ENCODE data around the gene RASGRP4.

Gene RASGRP4

DNA sequence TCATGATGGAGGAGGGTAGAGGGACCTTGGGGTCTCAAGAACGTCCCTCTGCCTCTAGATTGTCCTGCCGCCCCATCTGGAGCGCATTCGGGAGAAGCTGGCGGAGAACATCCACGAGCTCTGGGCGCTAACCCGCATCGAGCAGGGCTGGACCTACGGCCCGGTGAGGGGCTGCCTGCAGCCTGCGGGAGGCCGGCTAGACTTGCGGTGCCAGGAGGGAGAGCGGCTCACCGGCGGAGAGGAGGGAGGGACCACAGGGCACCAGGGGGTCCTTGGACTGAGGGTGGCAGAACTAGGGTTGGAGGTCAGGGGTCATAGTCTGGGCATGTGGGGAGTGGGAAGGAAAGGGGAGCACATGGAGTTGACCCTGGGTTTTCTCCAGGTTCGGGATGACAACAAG lies 37.3 kb upstream of the RASGRP4 start:
- H3K36me3 ChIP-seq = no peaks in the 10 kb centered on the region
- no peak overlapping the region for H3K27ac ChIP-seq
- no peak for TF ChIP-seq Cebpa-rat (IDR thresholded peaks at IDR 0.05)
- H4K20me1 ChIP-seq = no peaks in the 10 kb centered on the region
- no peak overlapping the region for H3K4me3 ChIP-seq
- no peak overlapping the region for H3K4me2 ChIP-seq
- peaks cover 9% of the 10 kb centered on the region for H3K4me1 ChIP-seq
- H3K9ac ChIP-seq = no peak overlapping the region
- H3K27me3 ChIP-seq = no peaks in the 10 kb centered on the region
- no peaks in the 10 kb centered on the region for H3K9me3 ChIP-seq

DNA sequence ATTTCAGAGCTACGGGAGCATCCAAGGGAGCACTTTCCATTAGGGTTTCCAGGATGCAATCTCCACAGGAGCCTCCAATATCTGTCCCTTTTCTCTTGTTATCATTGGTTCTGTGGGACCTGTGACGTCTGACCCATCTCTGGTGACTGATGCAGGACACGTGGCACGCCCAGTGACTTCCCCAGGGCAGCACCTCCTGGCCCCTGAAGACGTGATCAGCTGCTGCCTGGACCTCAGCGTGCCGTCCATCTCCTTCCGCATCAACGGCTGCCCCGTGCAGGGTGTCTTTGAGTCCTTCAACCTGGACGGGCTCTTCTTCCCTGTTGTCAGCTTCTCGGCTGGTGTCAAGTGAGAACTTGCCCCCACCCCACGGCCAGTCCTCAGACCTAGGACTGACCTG lies 33.0 kb upstream of the RASGRP4 start:
- H3K36me3 ChIP-seq = no peaks in the 10 kb centered on the region
- TF ChIP-seq Cebpa-rat (IDR thresholded peaks at IDR 0.05) = no peak
- no peak overlapping the region for H3K9ac ChIP-seq

DNA sequence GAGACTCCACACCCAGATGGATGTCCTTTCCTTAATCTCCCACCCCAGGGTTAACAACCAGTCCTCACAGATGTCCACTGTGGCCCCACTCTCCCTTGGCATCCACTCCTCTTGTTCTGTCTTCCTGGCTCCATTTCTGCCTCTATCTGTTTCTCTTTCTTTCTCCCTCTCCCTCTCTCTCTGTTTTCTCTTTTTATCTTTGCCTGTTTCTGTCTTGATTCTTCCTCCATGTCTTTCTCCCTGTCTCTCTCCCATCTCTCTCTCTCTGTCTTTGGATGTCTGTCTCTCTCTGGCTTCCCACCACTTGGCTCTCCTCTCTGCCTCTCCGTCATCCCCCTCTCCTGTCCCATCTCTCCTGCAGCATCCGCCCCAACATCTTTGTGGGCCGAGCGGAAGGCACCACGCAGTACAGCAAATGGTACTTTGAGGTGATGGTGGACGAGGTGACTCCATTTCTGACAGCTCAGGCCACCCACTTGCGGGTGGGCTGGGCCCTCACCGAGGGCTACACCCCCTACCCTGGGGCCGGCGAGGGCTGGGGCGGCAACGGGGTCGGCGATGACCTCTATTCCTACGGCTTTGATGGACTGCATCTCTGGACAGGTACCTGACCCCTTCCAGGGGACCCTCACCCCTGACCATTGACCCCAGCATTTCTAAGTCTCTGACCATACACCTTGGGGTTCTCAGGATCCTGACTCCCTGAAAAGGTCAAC lies 31.8 kb upstream of the RASGRP4 start:
- H3K4me1 ChIP-seq = no peaks in the 10 kb centered on the region
- H3K27ac ChIP-seq = no peak overlapping the region
- H4K20me1 ChIP-seq = no peaks in the 10 kb centered on the region
- no peak overlapping the region for H3K4me2 ChIP-seq
- H3K4me3 ChIP-seq = no peak overlapping the region
- no peak for TF ChIP-seq Cebpa-rat (IDR thresholded peaks at IDR 0.05)
- no peaks in the 10 kb centered on the region for H3K36me3 ChIP-seq
- H3K9ac ChIP-seq = no peak overlapping the region
- H3K27me3 ChIP-seq = no peaks in the 10 kb centered on the region
- no peaks in the 10 kb centered on the region for H3K9me3 ChIP-seq

More for the DNA sequence above, 33.0 kb upstream of the RASGRP4 start:
- H3K27me3 ChIP-seq = no peaks in the 10 kb centered on the region
- no peaks in the 10 kb centered on the region for H3K9me3 ChIP-seq
- H3K4me3 ChIP-seq = no peak overlapping the region
- H3K27ac ChIP-seq = no peak overlapping the region
- no peaks in the 10 kb centered on the region for H4K20me1 ChIP-seq
- peaks cover 8% of the 10 kb centered on the region for H3K4me1 ChIP-seq
- no peak overlapping the region for H3K4me2 ChIP-seq

DNA sequence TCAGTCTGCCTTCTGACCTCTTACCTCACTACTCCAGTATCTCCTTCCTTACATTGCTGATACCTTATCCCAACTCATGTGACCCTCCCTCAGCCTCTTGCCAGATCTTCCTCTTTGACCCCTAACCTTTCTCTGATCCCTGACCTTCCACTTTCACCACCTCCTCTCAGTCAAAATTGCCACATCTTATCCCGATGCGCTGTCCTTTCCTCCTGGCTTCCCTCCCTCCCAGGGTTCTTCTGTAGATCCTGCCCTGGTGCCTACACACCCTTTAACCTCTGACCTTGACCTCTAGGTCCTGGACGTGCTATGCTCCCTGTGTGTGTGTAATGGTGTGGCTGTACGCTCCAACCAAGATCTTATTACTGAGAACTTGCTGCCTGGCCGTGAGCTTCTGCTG lies 31.2 kb upstream of the RASGRP4 start:
- H3K36me3 ChIP-seq = no peaks in the 10 kb centered on the region
- no peak overlapping the region for H3K9ac ChIP-seq
- no peaks in the 10 kb centered on the region for H3K4me1 ChIP-seq
- H3K9me3 ChIP-seq = no peaks in the 10 kb centered on the region
- H4K20me1 ChIP-seq = no peaks in the 10 kb centered on the region
- H3K4me3 ChIP-seq = no peak overlapping the region
- no peak overlapping the region for H3K4me2 ChIP-seq
- H3K27ac ChIP-seq = no peak overlapping the region
- TF ChIP-seq Cebpa-rat (IDR thresholded peaks at IDR 0.05) = no peak
- no peaks in the 10 kb centered on the region for H3K27me3 ChIP-seq

DNA sequence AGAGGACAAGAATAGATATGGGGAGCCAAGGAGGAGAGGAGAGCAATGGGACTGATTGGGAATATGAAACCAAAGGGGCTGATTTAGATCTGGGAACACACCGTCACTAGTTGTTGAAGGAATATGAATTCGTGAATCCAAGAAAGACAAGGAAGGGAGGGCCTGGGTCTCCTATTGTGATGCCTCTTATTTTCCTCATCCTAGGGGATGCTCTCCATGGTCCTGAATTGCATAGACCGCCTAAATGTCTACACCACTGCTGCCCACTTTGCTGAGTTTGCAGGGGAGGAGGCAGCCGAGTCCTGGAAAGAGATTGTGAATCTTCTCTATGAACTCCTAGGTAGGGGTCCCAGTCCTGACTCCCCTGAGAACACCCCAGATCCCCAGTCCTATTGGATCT lies 29.0 kb upstream of the RASGRP4 start:
- H3K4me2 ChIP-seq = no peak overlapping the region
- H3K4me1 ChIP-seq = no peaks in the 10 kb centered on the region
- H3K27me3 ChIP-seq = no peaks in the 10 kb centered on the region
- H3K9me3 ChIP-seq = no peaks in the 10 kb centered on the region
- no peak overlapping the region for H3K9ac ChIP-seq
- no peaks in the 10 kb centered on the region for H4K20me1 ChIP-seq
- H3K27ac ChIP-seq = no peak overlapping the region
- H3K36me3 ChIP-seq = no peaks in the 10 kb centered on the region
- no peak overlapping the region for H3K4me3 ChIP-seq
- no peak for TF ChIP-seq Cebpa-rat (IDR thresholded peaks at IDR 0.05)

DNA sequence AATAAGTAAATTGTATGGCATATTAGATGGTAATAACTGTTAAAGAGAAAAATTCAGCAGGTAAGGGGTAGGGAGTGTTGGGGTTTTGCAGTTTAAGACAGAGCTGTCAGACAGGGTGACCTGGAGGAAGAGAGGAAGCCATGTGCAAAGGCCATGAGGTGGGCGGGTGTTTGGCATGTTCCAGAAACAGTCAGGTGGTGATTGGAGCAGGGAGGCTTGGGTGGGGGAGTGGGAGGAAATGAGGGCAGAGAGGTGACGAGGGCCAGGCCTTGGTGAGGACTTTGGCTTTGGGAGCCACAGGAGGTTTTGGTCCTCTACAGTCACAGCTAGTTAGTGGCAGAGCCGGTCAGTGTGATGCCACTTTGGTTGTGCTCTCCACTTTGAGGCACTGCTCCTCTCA lies 27.6 kb upstream of the RASGRP4 start:
- H3K9ac ChIP-seq = no peak overlapping the region
- H3K9me3 ChIP-seq = no peaks in the 10 kb centered on the region
- H3K4me1 ChIP-seq = no peaks in the 10 kb centered on the region
- no peaks in the 10 kb centered on the region for H4K20me1 ChIP-seq
- TF ChIP-seq Cebpa-rat (IDR thresholded peaks at IDR 0.05) = no peak
- no peak overlapping the region for H3K4me3 ChIP-seq
- no peaks in the 10 kb centered on the region for H3K27me3 ChIP-seq
- no peak overlapping the region for H3K27ac ChIP-seq
- no peak overlapping the region for H3K4me2 ChIP-seq
- no peaks in the 10 kb centered on the region for H3K36me3 ChIP-seq

DNA sequence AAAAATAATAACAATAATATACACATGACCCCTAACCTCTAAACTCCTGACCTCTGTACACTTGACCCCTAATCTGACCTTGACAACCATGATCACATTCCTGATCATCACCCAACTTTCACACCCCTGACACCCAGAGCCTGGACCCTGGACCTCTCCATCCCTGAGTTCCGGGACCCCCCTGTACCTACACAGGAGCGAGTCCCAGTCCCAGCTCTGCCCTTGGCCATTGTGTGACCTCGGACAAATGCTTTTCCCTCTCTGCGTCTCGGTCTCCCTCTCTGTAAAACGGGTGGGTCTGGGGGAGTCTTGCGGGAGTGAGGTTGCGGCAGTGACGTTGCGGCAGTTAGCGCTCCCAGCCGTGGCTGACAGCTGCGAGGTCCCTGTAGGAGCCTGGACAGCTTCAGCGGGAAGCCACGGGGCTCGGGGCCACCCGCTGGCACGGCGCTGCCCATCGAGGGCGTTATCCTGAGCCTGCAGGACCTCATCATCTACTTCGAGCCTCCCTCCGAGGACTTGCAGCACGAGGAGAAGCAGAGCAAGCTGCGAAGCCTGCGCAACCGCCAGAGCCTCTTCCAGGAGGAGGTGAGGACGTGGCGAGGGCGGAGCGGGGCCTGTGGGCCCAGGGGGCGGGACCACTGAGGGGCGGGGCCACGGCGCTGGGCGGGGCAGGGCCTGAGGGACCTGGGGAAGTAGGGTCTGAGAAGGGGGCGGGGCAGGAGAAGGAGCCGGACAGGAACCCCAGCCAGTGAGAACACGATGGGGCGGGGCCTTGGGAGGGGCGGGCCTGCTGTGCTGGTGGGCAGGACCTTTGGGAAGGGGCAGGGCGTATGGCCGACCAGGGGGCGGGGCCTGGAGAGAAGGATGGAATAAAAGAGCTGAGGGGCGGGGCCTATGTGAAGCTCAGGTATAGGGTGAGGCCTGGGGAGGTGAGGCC lies 26.7 kb upstream of the RASGRP4 start:
- Histone ChIP-seq H3K36me3 (no peaks in the 10 kb centered on the region), H4K20me1 (no peaks in the 10 kb centered on the region), H3K4me3 (no peak overlapping the region), H3K9me3 (no peaks in the 10 kb centered on the region), H3K27ac (no peak overlapping the region), H3K4me2 (no peak overlapping the region), H3K9ac (no peak overlapping the region), H3K27me3 (no peaks in the 10 kb centered on the region), H3K4me1 (no peaks in the 10 kb centered on the region)
- TF ChIP-seq Cebpa-rat (IDR thresholded peaks at IDR 0.05) = no peak

DNA sequence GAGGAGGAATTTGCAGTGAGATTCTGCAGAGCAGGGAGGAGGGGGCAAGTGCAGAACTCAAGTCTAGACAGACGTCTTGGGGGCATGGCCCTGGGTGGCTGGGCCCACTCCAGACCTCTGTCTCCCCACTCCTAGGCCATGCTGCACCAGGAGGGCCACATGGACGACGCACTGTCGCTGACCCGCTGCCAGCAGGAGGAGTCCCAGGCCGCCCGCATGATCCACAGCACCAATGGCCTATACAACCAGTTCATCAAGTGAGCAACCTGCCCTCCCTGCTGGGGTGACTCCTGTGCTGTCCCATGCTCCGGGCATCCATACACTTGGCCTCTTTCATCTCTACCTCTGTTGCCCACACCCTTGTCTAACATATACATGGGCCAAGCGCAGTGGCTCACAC lies 25.6 kb upstream of the RASGRP4 start:
- TF ChIP-seq Cebpa-rat (IDR thresholded peaks at IDR 0.05) = no peak
- Histone ChIP-seq H4K20me1 (no peaks in the 10 kb centered on the region), H3K9me3 (no peaks in the 10 kb centered on the region), H3K9ac (no peak overlapping the region), H3K4me1 (no peaks in the 10 kb centered on the region), H3K4me2 (no peak overlapping the region), H3K36me3 (no peaks in the 10 kb centered on the region), H3K27me3 (no peaks in the 10 kb centered on the region), H3K27ac (no peak overlapping the region), H3K4me3 (no peak overlapping the region)

DNA sequence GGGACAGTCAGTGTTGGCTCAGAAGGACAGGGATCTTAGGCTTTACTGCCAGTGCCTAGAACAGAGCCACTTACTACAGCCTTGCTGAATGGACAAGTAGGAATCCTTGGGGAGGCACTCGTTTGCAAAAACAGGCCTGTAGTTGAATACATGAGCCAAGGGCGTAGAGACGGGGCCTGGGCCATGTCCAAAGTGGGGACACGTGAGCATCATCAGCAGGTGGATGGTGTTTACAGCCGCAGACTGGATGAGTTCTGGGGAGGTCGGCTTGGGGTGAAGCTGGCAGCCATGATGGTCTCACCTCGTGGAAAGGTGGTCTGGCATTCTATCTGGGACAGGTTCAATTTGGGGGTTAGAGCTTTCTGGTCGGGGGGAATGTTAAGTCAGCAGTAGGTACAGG lies 25.0 kb upstream of the RASGRP4 start:
- TF ChIP-seq Cebpa-rat (IDR thresholded peaks at IDR 0.05) = no peak
- Histone ChIP-seq H3K9ac (no peak overlapping the region), H3K4me3 (no peak overlapping the region), H3K4me2 (no peak overlapping the region), H3K27me3 (no peaks in the 10 kb centered on the region), H3K4me1 (no peaks in the 10 kb centered on the region), H3K9me3 (no peaks in the 10 kb centered on the region), H3K36me3 (no peaks in the 10 kb centered on the region), H4K20me1 (no peaks in the 10 kb centered on the region), H3K27ac (no peak overlapping the region)

DNA sequence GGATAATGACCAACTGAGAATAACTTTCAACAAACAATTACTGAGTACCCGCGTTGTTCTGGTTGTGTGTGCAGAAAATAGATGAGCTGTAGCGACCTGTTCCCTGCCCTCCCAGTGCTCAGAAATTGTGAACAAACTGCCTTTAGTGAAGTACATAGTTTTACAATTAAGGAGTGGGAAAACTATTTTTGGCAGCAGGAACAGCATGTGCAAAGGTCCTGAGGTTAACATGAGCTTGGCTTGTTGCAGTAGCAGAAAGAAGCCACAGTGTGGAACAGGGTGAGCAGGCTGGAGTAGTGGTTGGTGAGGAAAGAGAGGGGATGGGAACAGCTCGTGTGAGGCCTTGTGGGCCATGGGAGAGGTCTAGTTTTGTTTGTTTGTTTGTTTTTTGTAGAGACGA lies 23.5 kb upstream of the RASGRP4 start:
- H3K4me2 ChIP-seq = no peak overlapping the region
- no peaks in the 10 kb centered on the region for H3K9me3 ChIP-seq
- TF ChIP-seq Cebpa-rat (IDR thresholded peaks at IDR 0.05) = no peak
- no peak overlapping the region for H3K4me3 ChIP-seq
- no peak overlapping the region for H3K9ac ChIP-seq
- no peaks in the 10 kb centered on the region for H4K20me1 ChIP-seq
- no peak overlapping the region for H3K27ac ChIP-seq
- H3K36me3 ChIP-seq = no peaks in the 10 kb centered on the region
- H3K4me1 ChIP-seq = no peaks in the 10 kb centered on the region
- no peaks in the 10 kb centered on the region for H3K27me3 ChIP-seq

All from BLaER1 (cell line).